Endothelial cell of umbilical vein (primary cell): ENCODE results near the gene STX4. TPM values are rescaled to one million over a fixed set of nuclear protein-coding genes. Genes with fewer than 3 reads are reported as not detected.

ENCODE experiments used
- BruUV-seq: library from RNA; stranded (reverse); fragments of 400-500 nt; replicated peaks from 2 replicates; lab custom pipeline; 2021; lab: Mats Ljungman, UMichigan
- CTCF ChIA-PET: fragments of 300-600, 350-600 bp; sonication (Branson Sonifier 250); formaldehyde crosslinking; loops from one replicate; lab custom pipeline; 2021; ENCODE audit warnings: antibody characterized with exemption, inconsistent platforms; lab: Charles Lee
- POLR2A ChIA-PET: fragments of 300-600, 350-600 bp; sonication (Branson Sonifier 250); formaldehyde crosslinking; loops from one replicate; lab custom pipeline; 2021; ENCODE audit warnings: antibody characterized with exemption, inconsistent platforms; lab: Charles Lee
- DNase-seq: peaks from one replicate; pipeline ENCODE4 v3.0.0-alpha.2; 2011; ENCODE audit warnings: low read depth, low spot score
- FAIRE-seq: peaks from 2 replicates; lab custom pipeline; 2011; peaks lifted over from hg19 to GRCh38; lab: Jason Lieb, UNC
- H2AFZ ChIP-seq: 2 replicates; pipeline ENCODE4 v1.6.0; 2012; ENCODE audit warnings: low read depth, low read length, control low read depth, inconsistent platforms
- H3K27ac ChIP-seq: 2 replicates; pipeline ENCODE4 v1.5.1; 2011; ENCODE audit warnings: low read depth, mild to moderate bottlenecking, control low read depth, low read length, moderate library complexity; ENCODE audit not compliant: insufficient read depth
- H3K27me3 ChIP-seq, 2 experiments: 2 replicates each; pipeline versions ENCODE4 v1.6.0 to v1.6.1; 2011; ENCODE audit warnings: low read length in 2 of 2, mixed read lengths in 1 of 2; ENCODE audit not compliant: control insufficient read depth in 2 of 2, insufficient read depth in 2 of 2
- H3K36me3 ChIP-seq, 2 experiments: 2 replicates in 1 of 2; 3 replicates in 1 of 2; pipeline ENCODE4 v1.5.1; 2011; ENCODE audit warnings: low read length in 2 of 2, mild to moderate bottlenecking in 1 of 2, moderate library complexity in 1 of 2; ENCODE audit not compliant: control insufficient read depth in 2 of 2, insufficient read depth in 2 of 2; ENCODE audit errors: extremely low read depth in 1 of 2
- H3K4me1 ChIP-seq: 3 replicates; pipeline ENCODE4 v1.5.1; 2011; ENCODE audit warnings: mild to moderate bottlenecking, low read length; ENCODE audit not compliant: control insufficient read depth, insufficient read depth; ENCODE audit errors: extremely low read depth
- H3K4me2 ChIP-seq: 2 replicates; pipeline ENCODE4 v1.6.1; 2011; ENCODE audit warnings: low read length, control low read depth, mixed read lengths; ENCODE audit not compliant: insufficient read depth
- H3K4me3 ChIP-seq, 3 experiments: fragments of 200-600 bp in 1 of 3; sonication (generic), shearing (Covaris generic) in 1 of 3; replicated peaks in 1 of 3; 2 replicates each; pipeline ENCODE4 v1.5.1; 2011 to 2016; ENCODE audit warnings: control low read depth in 3 of 3, low read length in 3 of 3, mild to moderate bottlenecking in 2 of 3, inconsistent platforms in 1 of 3, low read depth in 1 of 3, moderate library complexity in 1 of 3; ENCODE audit not compliant: insufficient read depth in 1 of 3
- H3K79me2 ChIP-seq: 2 replicates; pipeline ENCODE4 v1.6.0; 2012; ENCODE audit warnings: low read length, inconsistent platforms; ENCODE audit not compliant: control insufficient read depth, insufficient read depth
- H3K9ac ChIP-seq: replicated peaks from 2 replicates; pipeline ENCODE3; 2011; ENCODE audit warnings: low read length, control low read depth; ENCODE audit not compliant: insufficient read depth; ENCODE audit errors: extremely low read depth
- H3K9me1 ChIP-seq: replicated peaks from 3 replicates; pipeline ENCODE4 v1.6.0; 2011; ENCODE audit warnings: mild to moderate bottlenecking, low read length; ENCODE audit not compliant: control insufficient read depth, insufficient read depth; ENCODE audit errors: extremely low read depth
- H3K9me3 ChIP-seq: replicated peaks from 2 replicates; pipeline ENCODE4 v1.5.1; 2012; ENCODE audit warnings: low read length, inconsistent platforms; ENCODE audit not compliant: control insufficient read depth, insufficient read depth
- H4K20me1 ChIP-seq: replicated peaks from 2 replicates; pipeline ENCODE3; 2011; ENCODE audit warnings: mild to moderate bottlenecking, low read length; ENCODE audit not compliant: control insufficient read depth, insufficient read depth; ENCODE audit errors: extremely low read depth
- EZH2 ChIP-seq: IDR thresholded peaks from 2 replicates; pipeline ENCODE4 v1.6.1; 2012; ENCODE audit warnings: borderline replicate concordance, low read depth, mild to moderate bottlenecking, moderate library complexity, low read length, inconsistent platforms; ENCODE audit not compliant: severe bottlenecking
- GATA2 ChIP-seq: IDR thresholded peaks from 2 replicates; pipeline ENCODE4 v1.7.0; 2011; ENCODE audit warnings: low read depth, mild to moderate bottlenecking, moderate library complexity, mixed read lengths, low read length; ENCODE audit not compliant: insufficient read length, insufficient read depth
- JUN ChIP-seq: IDR thresholded peaks from 2 replicates; pipeline ENCODE4 v1.6.1; 2011; ENCODE audit warnings: borderline replicate concordance, low read depth; ENCODE audit not compliant: insufficient read length, insufficient read depth
- MYC ChIP-seq: IDR thresholded peaks from one replicate; pipeline ENCODE4 v1.6.1; 2011; ENCODE audit warnings: mild to moderate bottlenecking, low read depth, low read length
- POLR2AphosphoS5 ChIP-seq: IDR thresholded peaks from 2 replicates; pipeline ENCODE4 v1.6.1; 2012; ENCODE audit warnings: low read depth, mild to moderate bottlenecking, control low read depth, low read length, moderate library complexity; ENCODE audit not compliant: insufficient read depth
- dilution Hi-C: fragments of 300-500 bp; cut with MboI; formaldehyde crosslinking; loops from one replicate; pipeline ENCODE4 v1.15.0; 2019; ENCODE audit warnings: low sequenced_read_pairs; ENCODE audit not compliant: extremely low pct_ligation_motif_present
- intact Hi-C: fragments of 100-400 bp; cut with micrococcal nuclease; formaldehyde crosslinking; loops from one replicate; pipeline ENCODE4 v1.10.0; 2022
- polyA plus RNA-seq, 4 experiments: library from polyadenylated mRNA; depleted of rRNA in 3 of 4; stranded (reverse) in 3 of 4; unstranded in 1 of 4; fragments of >200 nt; gene quantifications; 2 replicates each; pipeline versions ENCODE4 v1.2.1 to v1.2.3, GENCODE V29; 2011 to 2012; ENCODE audit warnings: missing spikeins in 1 of 4
- total RNA-seq: library from RNA; stranded (reverse); gene quantifications from 2 replicates; pipeline ENCODE4 v1.2.3, GENCODE V29; 2021
- TF ChIP-seq, protein P1 (sequence below), 2 donors: IDR thresholded peaks; 1 replicate in 1 of 2; 2 replicates in 1 of 2; pipeline ENCODE4 v1.5.1; 2011; ENCODE audit warnings: low read length in 2 of 2, mild to moderate bottlenecking in 2 of 2, moderate library complexity in 2 of 2, control low read depth in 1 of 2, inconsistent platforms in 1 of 2, low read depth in 1 of 2; ENCODE audit not compliant: insufficient read depth in 1 of 2; ENCODE audit errors: extremely low read depth in 1 of 2
- TF ChIP-seq, protein P2 (sequence below): IDR thresholded peaks from 2 replicates; pipeline ENCODE4 v1.6.1; 2011; ENCODE audit not compliant: insufficient read depth, insufficient read length

The STX4 gene
- total and polyA plus RNA-seq, 2 donors (not counting 3 experiments of a cell fraction or from before 2014, with no cell fraction given) = 49.5 to 65.2 TPM

- dilution Hi-C loops = no loop called here
- POLR2A ChIA-PET = interaction anchor here (1.0 kb wide), 1 partner anchor 109 kb away, joined by 3 read pairs; no protein-coding TSS in a partner anchor
- CTCF ChIA-PET = no interaction called here
Measured at GRCh38 chr16:31071861-31072260, 38.5 kb downstream of the STX4 start.

DNA sequence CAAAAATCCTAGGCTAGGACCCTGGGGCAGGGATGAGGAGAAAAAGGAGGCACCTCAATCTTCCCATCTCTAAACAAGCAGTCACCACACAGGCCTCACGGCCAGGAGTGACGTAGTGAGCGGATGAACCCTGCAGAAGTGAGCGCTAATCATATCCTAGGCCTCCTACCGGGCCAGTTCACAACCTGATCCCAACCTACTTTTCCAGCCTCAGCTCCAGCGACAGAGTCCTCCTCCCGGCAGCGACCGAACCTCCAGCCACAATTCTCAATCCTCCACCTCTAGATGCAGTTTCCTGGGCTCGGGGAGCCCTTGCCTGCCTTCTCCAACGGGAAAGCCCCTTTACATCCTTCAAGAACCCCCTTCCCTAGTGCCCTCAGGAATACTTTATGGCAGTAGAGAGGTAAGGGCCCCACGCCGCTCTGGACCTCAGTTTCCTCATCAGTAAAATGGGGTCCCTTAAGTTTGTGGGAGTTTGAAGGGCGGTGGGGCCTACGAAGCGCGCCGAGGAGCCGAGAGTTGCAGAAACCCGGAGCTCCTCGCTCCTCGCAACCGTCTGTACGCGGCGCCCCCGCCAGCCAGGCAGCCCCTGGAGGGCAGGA, 39.3 kb downstream of the STX4 start:
- Histone ChIP-seq H3K79me2 (peaks cover 52% of the 10 kb centered on the region), H3K4me1 (peaks cover 14% of the 10 kb centered on the region), H3K9me1 (no peaks in the 10 kb centered on the region), H2AFZ (peak overlapping the region; percentile 70), H3K9me3 (no peaks in the 10 kb centered on the region), H4K20me1 (no peaks in the 10 kb centered on the region), H3K4me2 (peak overlapping the region; percentile 93), H3K27me3 (no peaks in the 10 kb centered on the region), H3K27ac (peak overlapping the region; percentile 86), H3K9ac (peak overlapping the region; percentile 97), H3K36me3 (peaks cover 0 to 9% of the 10 kb centered on the region in 2 experiments), H3K4me3 (peak overlapping the region; percentile 68 to 87 (median 87))
- dilution Hi-C loops (no loop called here), intact Hi-C loops (loop anchor here (2.0 to 10.0 kb wide), 2 partner anchors 14 to 792 kb away; no protein-coding TSS in a partner anchor)
- DNase-seq (peak; percentile 40), FAIRE-seq (peak; percentile 81)
- no peak for TF ChIP-seq EZH2
- TF ChIP-seq GATA2 = no peak
- no peak for TF ChIP-seq JUN
- no peak for TF ChIP-seq POLR2AphosphoS5
- TF ChIP-seq, protein P1, sequence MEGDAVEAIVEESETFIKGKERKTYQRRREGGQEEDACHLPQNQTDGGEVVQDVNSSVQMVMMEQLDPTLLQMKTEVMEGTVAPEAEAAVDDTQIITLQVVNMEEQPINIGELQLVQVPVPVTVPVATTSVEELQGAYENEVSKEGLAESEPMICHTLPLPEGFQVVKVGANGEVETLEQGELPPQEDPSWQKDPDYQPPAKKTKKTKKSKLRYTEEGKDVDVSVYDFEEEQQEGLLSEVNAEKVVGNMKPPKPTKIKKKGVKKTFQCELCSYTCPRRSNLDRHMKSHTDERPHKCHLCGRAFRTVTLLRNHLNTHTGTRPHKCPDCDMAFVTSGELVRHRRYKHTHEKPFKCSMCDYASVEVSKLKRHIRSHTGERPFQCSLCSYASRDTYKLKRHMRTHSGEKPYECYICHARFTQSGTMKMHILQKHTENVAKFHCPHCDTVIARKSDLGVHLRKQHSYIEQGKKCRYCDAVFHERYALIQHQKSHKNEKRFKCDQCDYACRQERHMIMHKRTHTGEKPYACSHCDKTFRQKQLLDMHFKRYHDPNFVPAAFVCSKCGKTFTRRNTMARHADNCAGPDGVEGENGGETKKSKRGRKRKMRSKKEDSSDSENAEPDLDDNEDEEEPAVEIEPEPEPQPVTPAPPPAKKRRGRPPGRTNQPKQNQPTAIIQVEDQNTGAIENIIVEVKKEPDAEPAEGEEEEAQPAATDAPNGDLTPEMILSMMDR (IDR thresholded peaks at IDR 0.05; ENCODE audit: extremely low read depth in 1 of 2, insufficient read depth in 1 of 2, low read depth in 1 of 2, low read length in 2 of 2) = no peak
- TF ChIP-seq, protein P2, sequence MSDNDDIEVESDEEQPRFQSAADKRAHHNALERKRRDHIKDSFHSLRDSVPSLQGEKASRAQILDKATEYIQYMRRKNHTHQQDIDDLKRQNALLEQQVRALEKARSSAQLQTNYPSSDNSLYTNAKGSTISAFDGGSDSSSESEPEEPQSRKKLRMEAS = no peak
- POLR2A ChIA-PET = interaction anchor here (1.8 kb wide), 1 partner anchor 69 kb away, joined by 5 read pairs; no protein-coding TSS in a partner anchor
- TSS peak; percentile 41 for BruUV-seq
- CTCF ChIA-PET = interaction anchor here (0.7 to 2.3 kb wide), 4 partner anchors 87 to 797 kb away, joined by 3 to 22 read pairs (median 4); partner anchors contain the start of gene HSD3B7

More at GRCh38 chr16:31071861-31072260, 38.5 kb downstream of the STX4 start:
- Histone ChIP-seq H4K20me1 (no peaks in the 10 kb centered on the region), H2AFZ (no peak overlapping the region), H3K4me3 (peak overlapping the region in 2 of 3 experiments; percentile 87), H3K27ac (peak overlapping the region; percentile 86), H3K4me2 (peak overlapping the region; percentile 93), H3K4me1 (peaks cover 14% of the 10 kb centered on the region), H3K36me3 (peaks cover 0 to 3% of the 10 kb centered on the region in 2 experiments), H3K9me1 (no peaks in the 10 kb centered on the region), H3K9me3 (no peaks in the 10 kb centered on the region), H3K79me2 (peaks cover 55% of the 10 kb centered on the region), H3K27me3 (no peaks in the 10 kb centered on the region), H3K9ac (peak overlapping the region; percentile 97)
- DNase-seq = peak; percentile 21
- FAIRE-seq = peak; percentile 59
- intact Hi-C loops = loop anchor here (2.0 to 10.0 kb wide), 2 partner anchors 13 to 793 kb away; no protein-coding TSS in a partner anchor
- TF ChIP-seq MYC = no peak
- BruUV-seq = no TSS peak
